HG02759 (cell line): ENCODE measurements around the gene KCNV2.

Experiments used
- ATAC-seq: cut with Tn5 transposase; IDR thresholded peaks from one replicate; pipeline ENCODE4 v1.9.1; 2021; ENCODE audit warnings: mild to moderate bottlenecking, moderate library complexity; ENCODE audit not compliant: unreplicated experiment

KCNV2 gene

GRCh38 chr9:2758162-2758897 lies 41.0 kb downstream of the KCNV2 start:
- no peak for ATAC-seq

GRCh38 chr9:2758898-2759510 lies 41.7 kb downstream of the KCNV2 start:
- no peak for ATAC-seq

GRCh38 chr9:2761424-2761823 lies 44.1 kb downstream of the KCNV2 start:
- ATAC-seq, result peak; percentile 62

- ATAC-seq, result peak; percentile 64
Observed at GRCh38 chr9:2764353-2764752, 47.0 kb downstream of the KCNV2 start.

- ATAC-seq, result no peak
Observed at GRCh38 chr9:2765250-2765880, 48.1 kb downstream of the KCNV2 start.

- ATAC-seq, result no peak
Observed at GRCh38 chr9:2767800-2768677, 50.7 kb downstream of the KCNV2 start.

GRCh38 chr9:2771087-2771486 lies 53.8 kb downstream of the KCNV2 start:
- no peak for ATAC-seq

- ATAC-seq, result no peak
Observed at GRCh38 chr9:2771661-2772060, 54.4 kb downstream of the KCNV2 start.

GRCh38 chr9:2777454-2777853 lies 60.1 kb downstream of the KCNV2 start:
- ATAC-seq, result no peak

GRCh38 chr9:2778816-2779215 lies 61.5 kb downstream of the KCNV2 start:
- ATAC-seq, result no peak
